Ovary (tissue), 9 donors: ENCODE results near the gene SPATA13. TPM values are rescaled to one million over a fixed set of nuclear protein-coding genes. Genes with fewer than 3 reads are reported as not detected.

Source experiments
- DNase-seq, 5 donors: peaks; one replicate each; pipeline ENCODE4 v3.0.0-alpha.2; 2019 to 2020
- H3K27ac ChIP-seq, 2 donors: fragments of 200-600 bp; one replicate each; pipeline versions ENCODE4 v1.5.1 to v1.8.0; 2019 to 2022
- H3K27me3 ChIP-seq: fragments of 200-600 bp; one replicate; pipeline ENCODE4 v1.8.0; 2022
- H3K36me3 ChIP-seq: fragments of 200-600 bp; sonication (generic); one replicate; pipeline ENCODE4 v1.5.1; 2019
- H3K4me1 ChIP-seq: one replicate; pipeline ENCODE4 v1.8.1; 2013; ENCODE audit warnings: mild to moderate bottlenecking, moderate library complexity; ENCODE audit not compliant: insufficient read depth
- H3K4me3 ChIP-seq: fragments of 200-600 bp; sonication (generic); one replicate; pipeline ENCODE4 v1.5.1; 2017
- H3K9me3 ChIP-seq, 2 donors: fragments of 200-600 bp in 1 of 2; sonication (generic) in 1 of 2; one replicate each; pipeline versions ENCODE4 v1.5.1 to v1.8.1; 2013 to 2019; ENCODE audit warnings: mild to moderate bottlenecking in 1 of 2, moderate library complexity in 1 of 2
- EP300 ChIP-seq: sonication (generic); formaldehyde crosslinking; IDR thresholded peaks from one replicate; pipeline ENCODE4 v1.6.1; 2017; ENCODE audit warnings: antibody characterized with exemption
- POLR2A ChIP-seq: fragments of 450-650 bp; IDR thresholded peaks from one replicate; pipeline ENCODE4 v1.6.1; 2017; ENCODE audit warnings: antibody characterized with exemption, mild to moderate bottlenecking, moderate library complexity
- WGBS, 3 donors: extraction: QIAGEN DNeasy Blood & Tissue Kit in 1 of 3; methylation state at CpG; one replicate each; pipeline versions ENCODE4 v1.1.5 to v1.1.7; 2013 to 2017; 5-methylcytosine and 5-hydroxymethylcytosine counted together
- intact Hi-C, 4 donors: fragments of 100-400 bp; cut with DNase I; formaldehyde crosslinking; loops; one replicate each; pipeline versions ENCODE4 v1.11.0 to v1.15.1; 2022 to 2023
- polyA plus RNA-seq, 2 donors: library from polyadenylated mRNA; stranded (reverse); fragments of 200-250 nt in 1 of 2; fragments of 350-450 nt in 1 of 2; fragmentation: Illumina TruSeq in 1 of 2; extraction: RNeasy Lipid Tissue Mini Kit (QIAGEN cat#74804) in 1 of 2; gene quantifications; one replicate each; pipeline ENCODE4 v1.2.3, GENCODE V29; 2013 to 2014
- total RNA-seq, 7 donors: library from RNA; depleted of rRNA in 2 of 7; stranded (reverse); fragments of >200 nt in 2 of 7; fragmentation: NEBNext Ultra II Directional in 3 of 7; extraction: Animal tissue kit (Norgen Biotek cat#: 25700) in 3 of 7; gene quantifications; one replicate each; pipeline versions ENCODE4 v1.1.0 to v1.2.4, GENCODE V29; 2016 to 2023
- TF ChIP-seq, protein P1 (sequence below), 3 donors: fragments of 450-650 bp in 2 of 3; fragments of 200-600 bp in 1 of 3; IDR thresholded peaks; one replicate each; pipeline versions ENCODE4 v1.5.1 to v1.8.0; 2016 to 2022; ENCODE audit warnings: antibody characterized with exemption in 3 of 3, mild to moderate bottlenecking in 1 of 3
- donor health status: DM: no; HTN: no; CAD: no; lungs with moderate emphysema.
- donor health status: DM: no; HTN: no; CAD: no.
- donor health status: Bipolar disorder and iron deficiency.
- donor health status: DM: yes; HTN: yes; CAD: no.
- donor health status: DM: no; HTN: no; CAD: no.
- donor health status: DM: yes; HTN: yes; CAD: no.

SPATA13 gene
- total and polyA plus RNA-seq, 9 donors: 11.1 to 60.3 (median 30.0) TPM

DNA sequence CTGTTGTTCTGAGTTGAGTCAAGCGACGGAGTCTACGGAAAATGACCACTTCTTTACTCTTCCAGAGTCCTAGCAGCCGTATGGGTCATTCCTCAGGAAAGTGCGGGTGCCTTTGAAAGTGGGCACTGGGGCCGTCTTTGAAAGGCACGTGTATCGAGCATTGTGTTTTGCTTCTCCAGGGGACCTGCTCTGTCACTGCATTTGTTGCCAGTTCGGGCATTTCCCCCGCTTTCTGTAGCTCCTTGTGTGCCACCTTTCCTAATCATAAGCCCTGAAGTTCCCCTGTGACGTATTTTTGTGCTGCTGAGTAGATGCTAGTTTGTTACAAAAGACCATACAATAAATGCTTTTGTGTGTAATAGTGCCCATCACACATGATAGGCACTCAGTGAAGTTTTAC lies 24.4 kb downstream of the SPATA13 start:
- DNase-seq: no peak
- WGBS, 3 donors: 95 to 97% (median 96%) methylated on average over 11 of the region's 11 CpGs
- TF ChIP-seq EP300 (no peak), POLR2A (no peak)
- TF ChIP-seq, protein P1, sequence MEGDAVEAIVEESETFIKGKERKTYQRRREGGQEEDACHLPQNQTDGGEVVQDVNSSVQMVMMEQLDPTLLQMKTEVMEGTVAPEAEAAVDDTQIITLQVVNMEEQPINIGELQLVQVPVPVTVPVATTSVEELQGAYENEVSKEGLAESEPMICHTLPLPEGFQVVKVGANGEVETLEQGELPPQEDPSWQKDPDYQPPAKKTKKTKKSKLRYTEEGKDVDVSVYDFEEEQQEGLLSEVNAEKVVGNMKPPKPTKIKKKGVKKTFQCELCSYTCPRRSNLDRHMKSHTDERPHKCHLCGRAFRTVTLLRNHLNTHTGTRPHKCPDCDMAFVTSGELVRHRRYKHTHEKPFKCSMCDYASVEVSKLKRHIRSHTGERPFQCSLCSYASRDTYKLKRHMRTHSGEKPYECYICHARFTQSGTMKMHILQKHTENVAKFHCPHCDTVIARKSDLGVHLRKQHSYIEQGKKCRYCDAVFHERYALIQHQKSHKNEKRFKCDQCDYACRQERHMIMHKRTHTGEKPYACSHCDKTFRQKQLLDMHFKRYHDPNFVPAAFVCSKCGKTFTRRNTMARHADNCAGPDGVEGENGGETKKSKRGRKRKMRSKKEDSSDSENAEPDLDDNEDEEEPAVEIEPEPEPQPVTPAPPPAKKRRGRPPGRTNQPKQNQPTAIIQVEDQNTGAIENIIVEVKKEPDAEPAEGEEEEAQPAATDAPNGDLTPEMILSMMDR (IDR thresholded peaks at IDR 0.05): no peak
- Histone ChIP-seq H3K4me1 (peaks cover 10% of the 10 kb centered on the region), H3K36me3 (no peaks in the 10 kb centered on the region), H3K27ac (peak overlapping the region in 1 of 2 donors; percentile 68), H3K4me3 (no peak overlapping the region), H3K9me3 (no peaks in the 10 kb centered on the region), H3K27me3 (no peaks in the 10 kb centered on the region)
- intact Hi-C loops: no loop called here

DNA sequence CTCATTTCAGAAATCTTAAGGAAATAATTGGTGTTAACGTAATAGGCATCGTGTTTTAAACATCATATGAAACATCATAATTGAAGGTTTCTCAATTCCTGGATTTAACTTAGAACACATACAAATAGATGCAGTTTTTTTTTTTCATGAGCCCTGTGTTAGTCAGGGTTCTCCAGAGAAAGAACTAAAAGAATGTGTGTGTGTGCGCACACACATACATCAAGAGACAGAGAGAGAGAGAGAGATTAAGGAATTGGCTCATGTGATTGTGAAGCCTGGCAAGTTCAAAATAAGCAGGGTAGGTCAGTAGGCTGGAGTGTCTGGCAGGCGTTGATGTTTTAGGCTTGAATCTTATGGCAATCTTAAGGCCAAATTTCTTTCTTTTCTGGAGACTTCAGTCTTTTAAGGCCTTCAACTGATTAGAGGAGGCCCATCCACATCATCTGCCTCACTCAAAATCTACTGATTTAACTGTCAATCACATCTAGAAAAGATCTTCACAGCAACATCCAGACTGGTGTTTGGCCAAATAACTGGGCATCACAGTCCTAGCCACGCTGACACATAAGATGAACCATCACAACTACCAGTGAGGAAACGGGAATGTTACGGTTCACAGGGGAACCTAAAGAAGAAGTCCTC lies 25.2 kb downstream of the SPATA13 start:
- WGBS, 3 donors: 92 to 96% (median 94%) methylated on average over 7 of the region's 7 CpGs
- no peak for DNase-seq

DNA sequence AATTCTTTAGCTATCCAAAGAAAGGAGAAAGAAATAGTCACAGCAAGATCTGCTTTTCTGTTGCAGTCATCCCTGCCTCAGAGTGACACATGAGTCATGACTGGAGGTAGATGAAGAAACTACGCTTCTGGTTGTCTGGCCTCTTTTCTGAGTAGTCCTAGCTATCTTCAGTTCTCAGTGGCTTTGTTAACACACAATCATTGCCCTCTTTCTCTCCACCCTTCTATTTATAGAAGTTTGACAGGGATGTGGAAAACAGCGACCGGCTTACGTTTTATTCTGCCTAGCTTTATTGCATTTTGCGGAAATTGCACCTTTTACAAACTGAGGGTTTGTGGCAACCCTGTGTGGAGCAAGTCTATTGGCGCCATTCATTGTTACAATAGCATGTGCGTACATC lies 26.7 kb downstream of the SPATA13 start:
- Histone ChIP-seq H3K9me3 (no peaks in the 10 kb centered on the region), H3K27ac (no peak overlapping the region), H3K4me1 (peaks cover 10% of the 10 kb centered on the region), H3K27me3 (no peaks in the 10 kb centered on the region), H3K36me3 (no peaks in the 10 kb centered on the region), H3K4me3 (no peak overlapping the region)
- WGBS, 3 donors: 83 to 88% (median 83%) methylated on average over 7 of the region's 7 CpGs
- no peak for DNase-seq
- intact Hi-C loops: no loop called here
- TF ChIP-seq POLR2A (no peak), EP300 (no peak)
- TF ChIP-seq, protein P1 (IDR thresholded peaks at IDR 0.05): no peak

More for the DNA sequence above, 25.2 kb downstream of the SPATA13 start:
- Histone ChIP-seq H3K27ac (no peak overlapping the region), H3K27me3 (no peaks in the 10 kb centered on the region), H3K36me3 (no peaks in the 10 kb centered on the region), H3K4me1 (peaks cover 10% of the 10 kb centered on the region), H3K9me3 (no peaks in the 10 kb centered on the region), H3K4me3 (no peak overlapping the region)
- intact Hi-C loops: no loop called here
- TF ChIP-seq POLR2A (no peak), EP300 (no peak)
- TF ChIP-seq, protein P1 (IDR thresholded peaks at IDR 0.05): no peak

DNA sequence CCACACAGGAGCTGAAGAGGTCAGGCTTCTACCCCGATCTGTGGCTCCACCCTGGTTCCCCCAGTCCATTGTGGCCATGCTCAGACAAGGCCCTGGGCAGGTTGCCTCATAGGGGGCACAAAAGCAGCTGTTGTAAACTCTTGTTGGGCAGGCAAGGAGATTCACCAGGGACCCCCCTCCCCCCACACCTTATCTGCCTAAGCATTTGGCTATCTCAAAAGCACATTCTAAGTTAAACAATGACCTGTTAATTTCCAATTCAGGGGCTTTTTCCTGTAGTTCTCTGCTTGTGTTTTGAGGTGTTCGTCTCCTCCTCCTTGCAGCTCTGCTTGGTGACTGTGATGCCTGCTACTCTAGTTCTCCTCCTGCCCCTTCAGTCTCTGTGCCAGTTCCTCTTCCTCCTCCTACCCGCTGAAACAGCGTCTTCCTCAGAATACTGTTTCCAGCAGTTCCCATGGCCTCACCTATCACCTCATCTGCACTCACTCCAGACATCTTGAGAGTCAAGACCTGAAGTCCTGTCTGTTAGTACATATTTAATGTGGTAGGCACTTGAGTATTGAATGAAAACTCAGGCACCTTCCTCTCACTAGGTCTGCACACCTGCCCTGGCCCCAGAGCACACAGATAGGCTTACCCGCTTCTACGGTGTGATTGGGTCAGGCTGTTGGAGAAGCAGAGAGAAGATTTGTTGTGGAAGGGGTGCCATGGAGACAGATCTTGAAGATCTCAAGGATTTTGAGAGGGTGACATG lies 31.7 kb downstream of the SPATA13 start:
- 92 to 96% (median 93%) methylated on average over 6 of the region's 6 CpGs for WGBS, 3 donors

More for the DNA sequence above, 31.7 kb downstream of the SPATA13 start:
- no peak for DNase-seq
- Histone ChIP-seq H3K9me3 (no peaks in the 10 kb centered on the region), H3K4me1 (no peaks in the 10 kb centered on the region), H3K4me3 (no peak overlapping the region), H3K27ac (no peak overlapping the region), H3K27me3 (no peaks in the 10 kb centered on the region), H3K36me3 (no peaks in the 10 kb centered on the region)
- no peak for TF ChIP-seq EP300
- TF ChIP-seq, protein P1 (IDR thresholded peaks at IDR 0.05): no peak
- no peak for TF ChIP-seq POLR2A
- intact Hi-C loops: no loop called here
